ENCODE data around the gene GPR42.

Gene GPR42, protein sequence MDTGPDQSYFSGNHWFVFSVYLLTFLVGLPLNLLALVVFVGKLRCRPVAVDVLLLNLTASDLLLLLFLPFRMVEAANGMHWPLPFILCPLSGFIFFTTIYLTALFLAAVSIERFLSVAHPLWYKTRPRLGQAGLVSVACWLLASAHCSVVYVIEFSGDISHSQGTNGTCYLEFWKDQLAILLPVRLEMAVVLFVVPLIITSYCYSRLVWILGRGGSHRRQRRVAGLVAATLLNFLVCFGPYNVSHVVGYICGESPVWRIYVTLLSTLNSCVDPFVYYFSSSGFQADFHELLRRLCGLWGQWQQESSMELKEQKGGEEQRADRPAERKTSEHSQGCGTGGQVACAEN

DNA sequence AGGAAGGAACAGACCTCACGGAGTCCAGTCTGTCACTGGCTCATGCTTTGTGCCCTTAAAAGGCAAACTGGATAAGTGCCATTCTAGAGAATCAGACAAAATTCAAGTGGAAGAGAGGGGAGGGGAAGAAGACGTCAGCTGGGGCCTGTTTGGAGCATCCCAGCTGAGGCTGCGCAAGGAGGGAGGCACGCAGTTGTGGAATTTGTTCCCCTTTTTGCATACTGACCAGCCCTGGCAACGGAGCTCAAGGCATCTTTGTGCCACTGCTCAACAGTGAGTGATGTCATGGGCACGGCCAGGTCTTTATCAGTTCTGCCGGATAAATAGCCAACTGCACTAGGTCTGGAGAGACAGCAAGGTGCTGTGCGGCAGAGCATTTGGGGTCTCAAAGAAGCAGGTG lies at the start of gene GPR42:
GPR42 (plus strand) TSS at position 347 of the 400 bp plus-strand sequence. CDS start 292 bp downstream, outside the sequence.
- H3K4me3 Mint-ChIP-seq: no peak within 1 kb of the TSS
- H3K27ac Mint-ChIP-seq: no peak within 1 kb of the TSS
- H3K4me1 Mint-ChIP-seq (ENCODE audit: low read depth): peaks cover 3% of the 10 kb centered on the region

DNA sequence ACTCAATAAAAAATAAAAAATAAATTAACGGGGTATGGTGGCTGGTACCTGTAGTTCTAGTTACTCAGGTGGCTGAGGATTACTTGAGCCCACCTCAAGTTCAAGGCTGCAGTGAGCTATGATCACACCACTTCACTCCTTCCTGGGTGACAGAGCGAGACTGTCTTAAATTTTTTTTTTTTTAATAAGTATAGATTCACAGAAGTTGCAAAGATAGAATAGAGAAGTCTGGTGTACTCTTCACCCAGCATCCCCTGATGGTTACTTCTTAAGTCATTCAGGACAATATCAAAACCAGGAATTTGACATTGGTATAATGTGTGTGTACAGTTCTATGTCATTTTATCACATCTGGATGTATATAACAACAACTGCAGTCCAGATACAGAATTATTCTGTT lies 49.6 kb upstream of the GPR42 start:
- no peaks in the 10 kb centered on the region for H3K9me3 Mint-ChIP-seq
- no peaks in the 10 kb centered on the region for H3K36me3 Mint-ChIP-seq (ENCODE audit: low read depth)
- H3K4me3 Mint-ChIP-seq: no peak overlapping the region
- peaks cover 4% of the 10 kb centered on the region for H3K27me3 Mint-ChIP-seq (ENCODE audit: low read depth)
- H3K4me1 Mint-ChIP-seq (ENCODE audit: low read depth): peaks cover 7% of the 10 kb centered on the region
- no peak for DNase-seq (ENCODE audit: low spot score)
- no peak overlapping the region for H3K27ac Mint-ChIP-seq

More for the DNA sequence above, at the start of gene GPR42:
- Mint-ChIP-seq H3K27me3 (ENCODE audit: low read depth) (peaks cover 20% of the 10 kb centered on the region), H3K9me3 (no peaks in the 10 kb centered on the region), H3K36me3 (ENCODE audit: low read depth) (no peaks in the 10 kb centered on the region)
- no peak for DNase-seq (ENCODE audit: low spot score)

GRCh38 chr19:35322014-35322413 lies 48.9 kb upstream of the GPR42 start:
- peaks cover 7% of the 10 kb centered on the region for H3K4me1 Mint-ChIP-seq (ENCODE audit: low read depth)
- no peak overlapping the region for H3K27ac Mint-ChIP-seq
- H3K27me3 Mint-ChIP-seq (ENCODE audit: low read depth): peaks cover 4% of the 10 kb centered on the region
- H3K4me3 Mint-ChIP-seq: no peak overlapping the region
- no peak for DNase-seq (ENCODE audit: low spot score)
- no peaks in the 10 kb centered on the region for H3K9me3 Mint-ChIP-seq
- no peaks in the 10 kb centered on the region for H3K36me3 Mint-ChIP-seq (ENCODE audit: low read depth)

DNA sequence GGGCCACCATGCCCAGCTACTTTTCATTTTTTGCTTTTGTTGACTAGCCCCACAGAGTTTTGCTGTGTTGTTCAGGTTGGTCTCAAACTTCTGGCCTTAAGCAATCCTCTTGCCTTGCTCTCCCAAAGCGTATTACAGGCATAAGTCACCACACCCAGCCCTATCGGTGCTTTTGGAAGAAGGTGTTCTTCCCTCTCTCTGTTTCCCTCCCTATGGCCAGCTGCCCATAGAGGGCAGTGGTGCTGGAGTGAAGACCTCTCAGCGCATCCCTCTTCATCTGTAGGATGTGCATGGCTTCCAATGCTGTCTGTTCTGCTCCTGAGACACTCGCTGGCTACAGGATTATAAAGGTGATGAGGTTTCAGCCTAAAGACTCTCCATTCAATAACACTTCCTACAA lies 43.2 kb upstream of the GPR42 start:
- Mint-ChIP-seq H3K27me3 (ENCODE audit: low read depth) (peaks cover 4% of the 10 kb centered on the region), H3K27ac (no peak overlapping the region), H3K9me3 (no peaks in the 10 kb centered on the region), H3K4me3 (no peak overlapping the region), H3K4me1 (ENCODE audit: low read depth) (peaks cover 7% of the 10 kb centered on the region), H3K36me3 (ENCODE audit: low read depth) (no peaks in the 10 kb centered on the region)
- DNase-seq (ENCODE audit: low spot score): no peak

DNA sequence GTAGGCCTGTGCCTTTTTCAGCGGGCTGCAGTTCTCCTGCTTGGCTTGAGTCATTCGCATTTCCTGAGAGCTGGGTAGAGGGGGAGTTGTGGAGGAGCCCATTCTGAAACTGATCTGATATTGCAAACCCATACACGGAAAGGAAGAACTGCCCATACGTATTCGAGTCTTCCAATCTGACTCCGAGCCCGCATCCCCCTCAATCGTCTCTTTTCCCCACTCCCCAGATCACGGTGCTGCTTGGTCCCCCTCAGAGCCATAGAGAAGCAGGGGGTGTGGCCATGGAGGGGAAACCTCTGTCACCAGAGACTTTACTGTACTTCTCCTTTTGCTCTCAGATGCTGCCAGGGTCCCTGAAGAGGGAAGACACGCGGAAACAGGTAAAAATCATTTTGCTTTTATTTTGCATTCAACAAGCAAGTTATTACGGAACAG lies 42.0 kb upstream of the GPR42 start, which contains the start of gene CD22:
CD22 (plus strand) TSS at position 337 of the 435 bp plus-strand sequence. CDS start 2,854 bp downstream, outside the sequence.
- Mint-ChIP-seq H3K27ac (no peak within 1 kb of the TSS), H3K27me3 (ENCODE audit: low read depth) (peaks cover 4% of the 10 kb centered on the region), H3K4me1 (ENCODE audit: low read depth) (peaks cover 18% of the 10 kb centered on the region), H3K9me3 (no peaks in the 10 kb centered on the region), H3K36me3 (ENCODE audit: low read depth) (no peaks in the 10 kb centered on the region), H3K4me3 (no peak within 1 kb of the TSS)
- no peak for DNase-seq (ENCODE audit: low spot score)

GRCh38 chr19:35329323-35329722 lies 41.5 kb upstream of the GPR42 start:
- no peak overlapping the region for H3K4me3 Mint-ChIP-seq
- H3K4me1 Mint-ChIP-seq (ENCODE audit: low read depth): peaks cover 21% of the 10 kb centered on the region

GRCh38 chr19:35330475-35330874 lies 40.4 kb upstream of the GPR42 start:
- no peaks in the 10 kb centered on the region for H3K36me3 Mint-ChIP-seq (ENCODE audit: low read depth)
- no peak overlapping the region for H3K4me3 Mint-ChIP-seq
- no peaks in the 10 kb centered on the region for H3K9me3 Mint-ChIP-seq
- H3K27me3 Mint-ChIP-seq (ENCODE audit: low read depth): peaks cover 4% of the 10 kb centered on the region
- DNase-seq (ENCODE audit: low spot score): no peak
- no peak overlapping the region for H3K27ac Mint-ChIP-seq
- H3K4me1 Mint-ChIP-seq (ENCODE audit: low read depth): peaks cover 21% of the 10 kb centered on the region

More at GRCh38 chr19:35329323-35329722, 41.5 kb upstream of the GPR42 start:
- Mint-ChIP-seq H3K9me3 (no peaks in the 10 kb centered on the region), H3K36me3 (ENCODE audit: low read depth) (no peaks in the 10 kb centered on the region), H3K27me3 (ENCODE audit: low read depth) (peaks cover 4% of the 10 kb centered on the region), H3K27ac (no peak overlapping the region)
- DNase-seq (ENCODE audit: low spot score): no peak

DNA sequence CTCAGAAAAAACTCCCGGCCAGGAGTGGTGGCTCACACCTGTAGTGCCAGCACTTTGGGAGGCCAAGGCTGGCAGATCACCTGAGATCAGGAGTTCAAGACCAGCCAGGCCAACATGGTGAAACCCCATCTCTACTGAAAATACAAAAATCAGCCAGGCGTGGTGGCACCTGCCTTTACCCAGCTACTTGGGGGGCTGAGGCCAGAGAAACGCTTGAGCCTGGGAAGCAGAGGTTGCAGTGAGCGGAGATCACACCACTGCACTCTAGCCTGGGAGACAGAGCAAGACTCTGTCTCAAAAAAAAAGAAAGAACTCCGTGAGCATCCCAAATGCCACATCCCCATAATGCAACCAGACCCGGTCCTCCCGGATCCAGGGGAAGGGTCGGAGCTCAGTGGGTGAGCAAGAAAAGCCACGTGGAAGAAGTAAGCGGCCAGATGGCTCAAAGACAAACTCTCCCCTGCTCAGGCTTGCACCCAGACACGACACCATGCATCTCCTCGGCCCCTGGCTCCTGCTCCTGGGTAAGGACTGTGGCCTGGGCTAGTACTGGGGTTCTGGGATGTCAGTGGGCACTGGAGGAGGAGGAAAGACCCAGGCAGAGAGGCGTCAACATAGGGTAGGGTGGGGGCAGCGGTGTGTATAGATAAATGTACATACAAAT lies 39.2 kb upstream of the GPR42 start:
- H3K27ac Mint-ChIP-seq: no peak overlapping the region

GRCh38 chr19:35332817-35333216 lies 38.1 kb upstream of the GPR42 start:
- no peaks in the 10 kb centered on the region for H3K9me3 Mint-ChIP-seq
- H3K27ac Mint-ChIP-seq: no peak overlapping the region
- H3K4me1 Mint-ChIP-seq (ENCODE audit: low read depth): peaks cover 21% of the 10 kb centered on the region
- no peaks in the 10 kb centered on the region for H3K27me3 Mint-ChIP-seq (ENCODE audit: low read depth)
- H3K4me3 Mint-ChIP-seq: no peak overlapping the region
- peak; percentile 24 for DNase-seq (ENCODE audit: low spot score)
- no peaks in the 10 kb centered on the region for H3K36me3 Mint-ChIP-seq (ENCODE audit: low read depth)

More for the DNA sequence above, 39.2 kb upstream of the GPR42 start:
- Mint-ChIP-seq H3K4me1 (ENCODE audit: low read depth) (peaks cover 21% of the 10 kb centered on the region), H3K27me3 (ENCODE audit: low read depth) (no peaks in the 10 kb centered on the region), H3K36me3 (ENCODE audit: low read depth) (no peaks in the 10 kb centered on the region), H3K4me3 (no peak overlapping the region), H3K9me3 (no peaks in the 10 kb centered on the region)
- no peak for DNase-seq (ENCODE audit: low spot score)

DNA sequence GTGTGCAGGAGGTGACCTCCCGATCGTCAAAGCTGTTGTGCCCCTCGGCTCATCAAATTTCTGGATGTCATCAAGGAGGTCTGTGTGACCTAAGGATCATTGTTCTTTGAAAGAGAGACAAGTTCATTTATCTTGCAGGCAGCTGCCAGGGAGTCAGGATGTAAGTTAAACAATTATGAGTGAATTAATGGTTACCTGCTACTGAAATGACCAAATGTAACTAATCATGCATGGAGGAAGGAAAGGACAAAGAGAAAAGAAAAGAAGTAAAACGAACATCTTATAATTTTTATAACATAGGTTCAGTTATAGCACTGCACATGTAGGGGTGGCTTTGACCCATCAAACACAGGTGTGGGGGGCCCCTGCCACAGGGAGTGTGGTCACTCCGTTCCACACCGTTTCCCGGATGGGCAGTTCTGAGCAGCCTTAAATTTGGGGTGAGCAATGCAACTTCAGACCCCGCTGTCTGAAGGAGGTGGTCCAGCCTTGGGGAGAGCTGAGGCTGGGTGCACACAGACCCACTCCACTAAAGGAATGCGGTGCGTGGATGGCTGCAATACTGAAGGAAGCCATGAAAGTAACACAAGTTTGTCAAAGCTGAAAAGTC lies 36.6 kb upstream of the GPR42 start:
- Mint-ChIP-seq H3K9me3 (no peaks in the 10 kb centered on the region), H3K27ac (no peak overlapping the region), H3K36me3 (ENCODE audit: low read depth) (no peaks in the 10 kb centered on the region), H3K4me3 (no peak overlapping the region), H3K27me3 (ENCODE audit: low read depth) (no peaks in the 10 kb centered on the region), H3K4me1 (ENCODE audit: low read depth) (peaks cover 16% of the 10 kb centered on the region)
- DNase-seq (ENCODE audit: low spot score): no peak

- Mint-ChIP-seq H3K9me3 (no peaks in the 10 kb centered on the region), H3K27ac (no peak overlapping the region), H3K4me1 (ENCODE audit: low read depth) (peaks cover 14% of the 10 kb centered on the region), H3K27me3 (ENCODE audit: low read depth) (no peaks in the 10 kb centered on the region), H3K4me3 (no peak overlapping the region), H3K36me3 (ENCODE audit: low read depth) (no peaks in the 10 kb centered on the region)
- no peak for DNase-seq (ENCODE audit: low spot score)
Measured at GRCh38 chr19:35336166-35336955, 34.5 kb upstream of the GPR42 start.

- H3K27ac Mint-ChIP-seq: no peak overlapping the region
- DNase-seq (ENCODE audit: low spot score): no peak
- H3K4me1 Mint-ChIP-seq (ENCODE audit: low read depth): peaks cover 16% of the 10 kb centered on the region
- H3K27me3 Mint-ChIP-seq (ENCODE audit: low read depth): peaks cover 2% of the 10 kb centered on the region
- H3K4me3 Mint-ChIP-seq: no peak overlapping the region
- no peaks in the 10 kb centered on the region for H3K9me3 Mint-ChIP-seq
- no peaks in the 10 kb centered on the region for H3K36me3 Mint-ChIP-seq (ENCODE audit: low read depth)
Measured at GRCh38 chr19:35337097-35337983, 33.5 kb upstream of the GPR42 start.

GRCh38 chr19:35337984-35338296 lies 32.9 kb upstream of the GPR42 start:
- H3K36me3 Mint-ChIP-seq (ENCODE audit: low read depth): no peaks in the 10 kb centered on the region
- peaks cover 13% of the 10 kb centered on the region for H3K4me1 Mint-ChIP-seq (ENCODE audit: low read depth)
- H3K4me3 Mint-ChIP-seq: no peak overlapping the region
- H3K9me3 Mint-ChIP-seq: no peaks in the 10 kb centered on the region
- no peak for DNase-seq (ENCODE audit: low spot score)
- no peak overlapping the region for H3K27ac Mint-ChIP-seq
- H3K27me3 Mint-ChIP-seq (ENCODE audit: low read depth): peaks cover 2% of the 10 kb centered on the region

Measured in T-helper 2 cell treated with Interferon-gamma antibody and Interleukin-4, amounts not matched to agents 5 μg/mL and 100 μg/mL, for 36 hours (primary cell).